SW 1271 (cell line): Measurements from ENCODE around the gene PKN1.
A peak's percentile ranks its signal among the peaks of the same experiment; 100 is the strongest.
"Not testable (repeated sequence)": the region's sequence is repeated elsewhere in the genome, so short reads cannot be mapped to it uniquely, and the experiment has no call there.

Experiments
- DNase-seq, 2 experiments: peaks; one replicate each; lab custom pipeline; 2025; lab: John Stamatoyannopoulos, UW

PKN1 gene

GRCh38 chr19:14430712-14431111 is 2.4 kb upstream of the PKN1 start:
- no peak for DNase-seq

GRCh38 chr19:14433554-14434501 is 722 bp downstream of the PKN1 start:
- DNase-seq, result peak in 1 of 2 experiments; percentile 47

- peak; percentile 76 to 94 for DNase-seq
These were observed 1.6 kb downstream of the PKN1 start for GRCh38 chr19:14434543-14435319.

DNA sequence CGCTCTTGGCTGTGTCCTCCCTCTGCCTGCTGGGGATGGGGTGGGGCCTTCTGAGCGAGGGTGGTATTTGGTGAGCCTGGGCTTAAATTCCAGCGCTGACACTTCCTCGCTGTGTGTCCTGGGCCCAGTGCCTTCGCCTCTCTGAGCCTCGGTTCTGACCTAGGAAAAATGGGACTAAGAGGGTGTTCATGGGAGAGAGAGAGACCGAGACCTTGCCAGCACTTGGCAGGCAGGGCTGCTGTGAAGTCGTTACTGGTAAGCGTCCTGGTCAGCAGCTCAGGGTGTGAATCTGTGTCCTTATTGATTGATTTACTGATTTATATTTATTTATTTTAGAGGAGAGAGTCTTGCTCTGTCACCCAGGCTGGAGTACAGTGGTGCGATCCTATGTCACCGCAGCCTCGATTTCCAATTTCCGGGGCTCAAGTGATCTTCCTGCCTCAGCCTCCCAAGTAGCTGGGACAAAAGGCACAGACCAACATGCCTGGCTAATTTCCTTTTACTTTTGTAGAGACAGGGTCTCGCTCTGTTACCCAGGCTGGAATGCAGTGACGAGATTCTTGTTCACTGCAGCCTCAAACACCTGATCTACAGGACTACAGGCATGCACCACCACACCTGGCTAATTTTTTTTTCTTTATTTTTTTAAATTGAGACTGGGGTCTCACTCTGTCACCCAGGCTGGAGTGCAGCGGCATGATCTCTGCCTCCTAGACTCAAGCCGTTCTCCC is 2.4 kb downstream of the PKN1 start:
- DNase-seq, result no peak

- no peak for DNase-seq
These were observed 4.6 kb downstream of the PKN1 start for GRCh38 chr19:14437578-14438140.

- no peak for DNase-seq
These were observed 5.9 kb downstream of the PKN1 start for GRCh38 chr19:14439014-14439413.

- no peak for DNase-seq
These were observed 6.9 kb downstream of the PKN1 start for GRCh38 chr19:14440049-14440448.

DNA sequence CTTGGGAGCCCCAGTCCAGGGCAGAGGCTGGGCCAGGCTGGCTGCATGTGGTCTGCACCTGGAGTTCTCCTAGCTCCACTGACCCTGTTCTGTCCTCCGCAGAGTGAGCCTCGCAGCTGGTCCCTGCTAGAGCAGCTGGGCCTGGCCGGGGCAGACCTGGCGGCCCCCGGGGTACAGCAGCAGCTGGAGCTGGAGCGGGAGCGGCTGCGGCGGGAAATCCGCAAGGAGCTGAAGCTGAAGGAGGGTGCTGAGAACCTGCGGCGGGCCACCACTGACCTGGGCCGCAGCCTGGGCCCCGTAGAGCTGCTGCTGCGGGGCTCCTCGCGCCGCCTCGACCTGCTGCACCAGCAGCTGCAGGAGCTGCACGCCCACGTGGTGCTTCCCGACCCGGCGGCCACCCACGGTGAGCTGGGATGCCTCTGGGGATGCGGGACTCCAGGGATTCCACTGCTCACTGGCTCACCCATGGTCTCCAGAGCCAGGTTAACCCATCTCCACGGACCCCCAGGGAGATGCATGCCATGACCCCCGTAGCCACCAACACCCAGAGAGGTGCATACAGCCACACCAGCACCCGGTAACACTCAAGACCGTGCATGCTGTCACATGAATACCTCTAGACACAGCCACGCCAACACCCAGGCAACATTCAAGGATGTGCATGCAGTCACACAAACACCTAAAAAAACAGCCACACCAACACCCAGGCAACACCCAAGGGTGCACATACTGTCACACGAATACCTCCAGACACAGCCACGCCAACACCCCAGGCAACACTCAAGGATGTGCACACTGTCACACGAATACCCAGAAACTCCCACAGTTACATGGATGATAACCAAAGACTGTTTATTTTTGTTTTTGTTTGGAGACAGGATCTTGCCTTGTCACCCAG is 8.2 kb downstream of the PKN1 start:
- no peak for DNase-seq

DNA sequence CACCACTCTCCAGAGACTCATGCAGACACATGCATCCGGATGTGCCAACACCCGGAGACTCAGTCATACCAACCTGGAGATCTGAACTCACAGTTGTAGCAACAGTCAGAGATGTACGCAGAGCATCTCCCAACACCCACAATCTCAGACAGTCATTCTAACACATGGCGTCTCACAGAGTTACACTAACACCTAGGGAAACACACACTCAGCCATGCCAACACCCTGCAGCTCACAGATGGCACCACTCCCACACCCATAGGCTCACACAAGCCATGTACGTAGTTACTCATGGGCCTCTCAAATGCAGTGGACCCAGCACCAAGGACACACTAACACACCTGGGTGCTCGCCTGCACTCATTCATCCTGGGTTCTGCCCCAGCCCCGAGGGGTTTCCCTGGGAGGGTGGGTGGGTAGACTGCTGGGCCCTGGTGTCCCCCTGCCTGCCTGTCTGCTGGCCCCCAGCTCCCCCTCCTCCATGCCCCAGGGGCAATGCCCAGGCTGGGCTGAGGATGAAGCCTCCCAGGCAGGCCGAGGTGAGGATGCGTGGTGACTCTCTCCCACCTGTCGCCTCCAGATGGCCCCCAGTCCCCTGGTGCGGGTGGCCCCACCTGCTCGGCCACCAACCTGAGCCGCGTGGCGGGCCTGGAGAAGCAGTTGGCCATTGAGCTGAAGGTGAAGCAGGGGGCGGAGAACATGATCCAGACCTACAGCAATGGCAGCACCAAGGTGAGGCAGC is 10.0 kb downstream of the PKN1 start:
- no peak for DNase-seq

GRCh38 chr19:14443632-14444216 is 10.6 kb downstream of the PKN1 start:
- no peak for DNase-seq

GRCh38 chr19:14446336-14447036 is 13.4 kb downstream of the PKN1 start:
- DNase-seq, result no peak

DNA sequence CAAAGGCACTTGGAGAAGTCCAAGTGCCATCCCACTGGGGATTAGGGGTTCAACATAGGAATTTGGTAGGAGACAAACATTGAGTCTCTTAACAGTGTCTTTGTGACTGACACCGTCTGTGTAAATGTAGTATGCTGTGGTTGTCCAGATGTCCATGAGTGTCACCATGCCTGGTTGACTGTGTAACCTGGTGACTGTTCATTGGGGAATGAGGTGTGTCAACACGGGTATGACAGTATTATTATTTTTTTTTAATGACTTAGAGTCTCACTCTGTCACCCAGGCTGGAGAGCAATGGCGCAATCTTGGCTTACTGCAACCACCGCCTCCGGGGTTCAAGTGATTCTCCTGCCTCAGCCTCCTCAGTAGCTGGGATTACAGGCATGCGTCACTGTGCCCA is 16.2 kb downstream of the PKN1 start:
- no peak for DNase-seq

- DNase-seq, result peak; percentile 58 to 75
These were observed 17.2 kb downstream of the PKN1 start for GRCh38 chr19:14450168-14450874.

DNA sequence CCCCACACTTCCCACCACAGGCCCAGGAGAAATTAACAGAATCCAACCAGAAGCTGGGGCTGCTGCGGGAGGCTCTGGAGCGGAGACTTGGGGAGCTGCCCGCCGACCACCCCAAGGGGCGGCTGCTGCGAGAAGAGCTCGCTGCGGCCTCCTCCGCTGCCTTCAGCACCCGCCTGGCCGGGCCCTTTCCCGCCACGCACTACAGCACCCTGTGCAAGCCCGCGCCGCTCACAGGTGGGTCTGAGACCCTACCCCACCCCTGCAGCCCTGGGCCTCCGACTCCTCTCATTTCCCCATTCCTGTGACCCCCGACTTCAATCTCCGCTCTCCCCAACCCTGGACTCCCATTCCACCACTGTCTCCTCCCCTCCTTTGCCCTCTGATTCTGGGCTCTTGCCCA is 17.8 kb downstream of the PKN1 start:
- DNase-seq, result no peak

- DNase-seq, result not testable (repeated sequence)
These were observed 19.2 kb downstream of the PKN1 start for GRCh38 chr19:14452303-14452702.

- no peak for DNase-seq
These were observed 26.6 kb downstream of the PKN1 start for GRCh38 chr19:14459703-14460102.

DNA sequence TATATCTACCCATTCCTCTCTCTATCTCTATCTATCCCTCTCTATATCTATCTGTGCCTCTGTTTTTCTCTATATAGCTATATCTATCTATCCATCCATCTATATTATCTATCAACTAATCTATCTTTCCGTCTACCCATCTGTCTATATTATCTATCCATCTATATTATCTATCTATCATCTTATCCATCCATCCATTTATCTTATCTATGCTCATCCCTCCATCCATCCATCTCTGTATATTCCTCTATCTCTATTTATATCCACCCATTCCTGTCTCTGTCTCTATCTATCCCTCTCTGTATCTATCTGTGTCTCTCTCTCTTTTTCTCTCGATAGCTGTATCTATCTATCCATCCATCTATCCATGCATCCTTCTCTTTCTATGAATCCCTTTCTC is 27.8 kb downstream of the PKN1 start:
- no peak for DNase-seq

DNA sequence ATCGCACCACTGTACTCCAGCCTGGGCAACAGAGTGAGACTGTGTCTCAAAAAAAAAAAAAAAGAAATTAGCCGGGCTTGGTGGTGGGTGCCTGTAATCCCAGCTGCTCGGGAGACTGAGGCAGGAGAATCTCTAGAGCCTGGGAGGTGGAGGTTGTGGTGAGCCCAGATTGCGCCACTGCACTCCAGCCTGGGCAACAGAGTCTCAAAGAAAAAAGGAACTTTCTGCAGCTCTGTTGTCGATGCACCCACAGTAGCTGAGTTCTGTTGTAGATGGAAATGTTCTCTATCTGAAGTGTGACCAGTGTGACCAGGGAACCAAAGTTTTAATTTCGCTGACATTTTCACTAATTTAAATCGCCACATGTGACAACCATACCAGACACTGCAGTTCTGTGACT is 29.3 kb downstream of the PKN1 start:
- DNase-seq, result not testable (repeated sequence)

DNA sequence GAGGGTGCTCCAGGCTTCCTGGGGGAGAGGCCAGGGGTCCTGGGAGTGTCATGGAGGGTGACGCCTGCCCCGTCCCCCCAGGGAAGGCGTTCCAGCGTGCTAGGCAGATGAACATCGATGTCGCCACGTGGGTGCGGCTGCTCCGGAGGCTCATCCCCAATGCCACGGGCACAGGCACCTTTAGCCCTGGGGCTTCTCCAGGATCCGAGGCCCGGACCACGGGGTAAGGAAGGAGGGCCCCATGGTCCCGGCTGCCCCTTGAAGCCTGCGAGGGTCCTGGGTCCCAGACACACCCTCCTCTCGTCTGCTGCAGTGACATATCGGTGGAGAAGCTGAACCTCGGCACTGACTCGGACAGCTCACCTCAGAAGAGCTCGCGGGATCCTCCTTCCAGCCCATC is 30.6 kb downstream of the PKN1 start:
- no peak for DNase-seq
